SK-MEL-5 (cell line): Measurements from ENCODE around the gene ARID3B. TPM values are rescaled to one million over a fixed set of nuclear protein-coding genes. Genes with fewer than 3 reads are reported as not detected.
A peak's percentile ranks its signal among the peaks of the same experiment; 100 is the strongest.
"Not testable (repeated sequence)": the region's sequence is repeated elsewhere in the genome, so short reads cannot be mapped to it uniquely, and the experiment has no call there.

Source experiments
- DNase-seq: peaks from one replicate; pipeline ENCODE4 v3.0.0-alpha.2; 2016; ENCODE audit warnings: low read depth, low spot score
- in situ Hi-C: cut with HindIII; loops from 2 replicates; pipeline ENCODE4 v1.10.0; 2016; ENCODE audit warnings: low sequenced_read_pairs, high pct_unique_total_duplicates, low pct_unique_long_range_greater_than_20kb
- total RNA-seq: library from RNA; depleted of rRNA; stranded (reverse); fragments of >200 nt; shearing (Covaris generic); gene quantifications from 2 replicates; pipeline ENCODE4 v1.2.3, GENCODE V29; 2014

ARID3B gene
- total RNA-seq, 1 experiment from 2014 or later = 3.7 TPM

DNA sequence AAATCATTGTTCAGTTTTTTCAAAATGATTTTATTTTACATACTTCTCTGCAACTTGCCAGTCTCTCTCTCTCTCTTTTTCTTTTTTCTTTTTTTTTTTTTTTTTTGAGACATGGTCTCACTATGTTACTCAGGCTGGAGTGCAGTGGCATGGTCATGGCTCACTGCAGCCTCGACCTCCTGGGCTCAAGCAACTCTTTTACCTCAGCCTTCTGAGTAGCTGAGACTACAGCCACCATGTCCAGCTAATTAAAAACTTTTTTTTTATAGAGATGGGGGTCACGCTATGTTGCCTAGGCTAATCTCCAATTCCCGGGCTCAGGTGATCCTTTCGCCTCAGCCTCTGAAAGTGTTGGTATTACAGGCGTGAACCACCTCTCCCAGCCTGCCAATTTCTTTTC lies 12.1 kb upstream of the ARID3B start:
- in situ Hi-C loops = no loop called here
- DNase-seq = no peak

DNA sequence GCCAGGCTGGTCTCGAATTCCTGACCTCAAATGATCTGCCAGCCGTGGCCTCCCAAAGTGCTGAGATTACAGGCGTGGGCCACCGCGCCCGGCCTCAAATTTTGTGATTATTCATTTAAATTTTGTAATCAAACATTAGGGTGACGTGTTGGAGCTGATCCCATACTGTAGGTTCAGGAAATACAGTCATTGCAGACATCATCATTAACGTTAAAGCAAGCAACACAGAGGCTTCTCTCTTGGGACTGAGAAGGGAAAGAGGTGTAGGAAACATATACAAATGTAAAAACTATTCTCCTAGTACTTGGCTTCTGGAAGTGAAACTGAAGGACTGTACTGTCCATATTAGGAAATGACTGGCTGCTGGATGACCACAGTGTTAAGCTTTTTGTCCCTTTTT lies 11.1 kb upstream of the ARID3B start:
- DNase-seq = no peak
- in situ Hi-C loops = no loop called here

DNA sequence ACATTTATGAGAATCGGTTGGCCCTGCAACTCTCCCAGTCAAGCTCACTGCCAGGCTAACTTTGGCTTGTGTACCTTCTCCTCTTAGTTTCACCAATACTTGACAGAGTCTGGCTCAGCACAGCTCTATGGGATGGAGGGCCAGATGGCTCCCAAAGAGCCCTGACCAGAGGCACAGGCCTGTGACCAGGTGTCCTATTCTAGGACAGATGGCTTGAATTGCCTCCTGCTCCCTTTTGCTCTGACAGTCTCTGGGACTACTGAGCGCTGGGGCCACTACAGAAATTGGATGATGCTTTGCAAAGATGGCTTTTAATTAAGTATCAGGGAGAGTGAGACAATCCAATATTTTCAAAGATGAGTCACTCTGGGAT lies 10.3 kb upstream of the ARID3B start:
- DNase-seq = no peak
- in situ Hi-C loops = no loop called here

DNA sequence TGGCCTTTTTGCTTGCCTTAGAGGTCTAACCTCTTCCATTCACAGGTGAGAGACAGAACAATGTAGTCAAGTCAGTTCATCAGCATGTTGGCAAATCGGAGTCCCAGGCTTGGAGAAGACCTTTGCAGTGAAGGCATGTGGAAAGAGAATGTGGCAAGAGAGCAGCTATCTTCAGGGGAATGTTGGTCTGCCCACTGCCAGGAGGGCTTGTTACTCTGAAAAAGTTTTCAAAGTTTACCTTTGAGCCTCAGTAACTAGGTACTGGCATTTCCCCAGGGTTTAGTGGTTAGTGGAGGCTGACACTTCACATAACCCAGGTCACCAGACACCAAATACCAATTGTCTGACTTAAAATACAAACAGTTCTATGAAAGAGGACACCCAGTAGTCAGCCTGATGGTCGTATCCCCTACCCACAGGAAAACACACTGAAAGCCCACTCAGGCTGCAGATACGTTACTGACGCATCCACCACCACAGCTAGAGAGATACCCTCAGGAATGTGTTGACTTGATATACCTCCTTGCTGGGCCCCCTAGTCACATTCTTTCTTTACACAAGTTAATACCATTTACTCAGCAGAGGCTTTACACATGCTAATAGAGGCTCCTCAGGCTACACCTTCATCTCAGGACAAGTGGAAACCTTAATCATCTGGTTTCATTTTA lies 9.7 kb upstream of the ARID3B start:
- in situ Hi-C loops = no loop called here
- no peak for DNase-seq

DNA sequence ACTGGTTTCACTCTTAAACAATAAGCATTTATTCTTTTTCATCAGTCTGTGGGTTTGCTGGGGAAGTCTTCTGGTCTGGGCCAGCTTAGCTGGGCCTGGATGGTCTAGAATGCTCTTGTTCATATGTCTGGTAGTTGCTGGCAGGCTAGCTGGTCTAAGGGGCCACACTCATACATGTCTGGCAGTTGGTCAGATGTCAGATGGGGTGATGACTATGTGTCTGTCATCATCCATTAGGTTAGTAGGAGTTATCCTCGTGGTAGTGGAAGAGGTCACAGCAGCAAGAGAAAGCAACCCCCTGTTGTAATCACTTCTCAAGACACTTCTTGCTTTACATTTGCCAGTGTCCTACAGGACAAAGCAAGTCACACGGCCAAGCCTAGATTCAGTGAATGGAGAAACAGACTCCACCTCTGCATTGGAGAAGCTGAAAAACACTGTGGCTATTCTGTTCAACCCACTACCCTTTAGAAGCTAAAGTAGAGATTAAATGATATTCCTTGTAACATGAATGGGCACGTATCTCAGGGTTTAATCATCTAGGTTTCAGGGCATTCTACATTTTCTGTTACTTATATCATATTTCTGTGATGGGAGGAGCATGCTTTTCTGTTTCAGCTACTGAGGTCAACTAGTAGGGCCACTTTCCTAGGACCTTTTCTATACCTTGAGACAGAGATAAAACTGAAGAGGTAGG lies 5.5 kb upstream of the ARID3B start:
- DNase-seq = peak; percentile 90
- in situ Hi-C loops = no loop called here

DNA sequence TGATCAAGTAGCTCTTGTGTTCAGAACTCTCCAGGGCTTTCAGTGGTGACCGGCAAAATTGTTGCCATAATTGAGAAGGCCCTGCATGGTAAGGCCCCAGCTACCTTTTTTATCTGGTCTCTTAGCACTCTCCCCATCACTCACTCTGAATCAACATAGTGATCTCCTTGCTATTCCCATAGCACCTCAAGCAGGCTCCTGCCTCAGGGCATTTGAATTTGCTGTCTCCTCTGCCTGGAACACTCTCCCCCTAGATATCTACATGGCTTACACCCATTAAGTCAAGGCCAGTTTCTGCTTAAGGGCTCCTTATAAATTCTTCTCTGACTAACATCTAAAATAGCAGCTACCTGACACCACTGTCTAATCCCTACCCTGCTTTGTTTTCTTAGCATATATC lies 3.3 kb upstream of the ARID3B start:
- DNase-seq = no peak
- in situ Hi-C loops = no loop called here

DNA sequence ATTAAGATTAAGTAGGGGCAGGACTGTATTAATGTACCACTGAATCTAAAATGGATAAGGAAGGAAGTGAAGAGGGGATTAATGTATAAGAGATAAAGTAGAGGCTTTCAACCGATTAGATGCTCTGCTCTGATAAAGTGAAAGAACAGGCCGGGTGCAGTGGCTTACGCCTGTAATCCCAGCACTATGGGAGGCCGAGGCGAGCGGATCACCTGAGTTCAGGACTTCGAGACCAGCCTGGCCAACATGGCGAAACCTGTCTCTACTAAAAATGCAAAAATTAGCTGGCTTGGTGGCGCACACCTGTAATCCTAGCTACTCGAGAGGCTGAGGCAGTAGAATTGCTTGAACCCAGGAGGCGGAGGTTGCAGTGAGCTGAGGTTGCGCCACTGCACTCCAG lies 1.5 kb upstream of the ARID3B start:
- in situ Hi-C loops, DNase-seq: not testable (repeated sequence)

DNA sequence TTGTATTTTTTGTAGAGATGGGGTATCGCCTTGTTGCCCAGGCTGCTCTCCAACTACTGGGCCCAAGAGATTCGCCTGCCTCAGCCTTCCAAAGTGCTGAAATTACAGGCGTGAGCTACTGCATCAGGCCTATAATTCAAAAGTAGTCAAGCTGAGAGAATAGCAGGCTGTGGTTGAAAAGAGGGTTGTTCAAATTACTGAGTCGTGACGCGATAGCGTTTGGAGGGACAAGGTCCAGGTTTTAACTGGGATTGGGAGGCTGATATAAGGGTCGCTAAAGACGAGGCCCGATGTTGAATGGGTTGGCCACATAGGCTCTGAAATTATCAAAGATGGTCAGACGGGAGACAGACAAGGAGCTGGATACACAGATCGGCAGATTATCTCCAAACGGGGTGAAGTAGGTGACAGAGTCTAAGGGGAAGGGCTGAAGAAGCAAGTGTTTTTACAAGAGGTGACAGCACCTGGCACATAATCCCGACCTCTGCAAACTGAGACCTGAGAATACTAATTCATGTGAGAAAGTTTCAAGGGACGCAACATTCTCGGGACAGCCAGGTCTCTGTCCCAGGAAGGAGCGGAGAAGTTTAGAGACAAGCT lies 759 bp upstream of the ARID3B start:
- no peak for DNase-seq

DNA sequence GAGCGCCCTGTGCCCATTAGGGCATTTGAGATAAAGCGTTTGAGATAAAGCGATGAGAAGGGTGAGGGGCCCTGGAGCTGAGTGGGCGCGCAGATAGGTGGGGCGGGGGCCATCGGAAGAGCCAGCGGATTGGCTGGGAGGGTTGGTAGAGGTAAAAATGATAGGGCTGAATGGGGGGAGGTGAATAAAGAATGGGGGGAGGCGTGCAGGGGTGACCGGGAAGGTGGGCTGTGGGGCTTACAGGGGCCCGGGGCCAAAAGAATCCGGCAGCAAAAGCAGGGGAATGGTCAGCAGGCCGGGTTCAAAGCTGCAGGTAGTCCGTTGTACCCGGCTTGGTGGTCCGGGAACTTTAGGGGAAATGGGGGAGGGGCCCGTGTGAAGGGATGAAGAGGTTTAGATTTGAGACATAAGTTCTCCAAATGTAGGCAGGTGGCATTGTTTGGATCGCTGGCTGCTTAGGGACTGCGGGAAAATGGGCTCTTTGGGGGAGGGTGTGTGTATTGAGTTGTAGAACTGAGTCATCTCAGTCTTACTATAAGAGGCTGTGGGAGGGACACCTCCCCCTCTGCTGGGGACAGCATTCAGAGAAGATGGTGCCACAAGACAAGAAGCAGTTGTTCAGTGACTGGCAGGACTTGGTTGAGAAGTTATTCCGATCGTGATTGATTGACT lies 610 bp downstream of the ARID3B start:
- in situ Hi-C loops = no loop called here

More for the DNA sequence above, 759 bp upstream of the ARID3B start:
- in situ Hi-C loops = no loop called here

DNA sequence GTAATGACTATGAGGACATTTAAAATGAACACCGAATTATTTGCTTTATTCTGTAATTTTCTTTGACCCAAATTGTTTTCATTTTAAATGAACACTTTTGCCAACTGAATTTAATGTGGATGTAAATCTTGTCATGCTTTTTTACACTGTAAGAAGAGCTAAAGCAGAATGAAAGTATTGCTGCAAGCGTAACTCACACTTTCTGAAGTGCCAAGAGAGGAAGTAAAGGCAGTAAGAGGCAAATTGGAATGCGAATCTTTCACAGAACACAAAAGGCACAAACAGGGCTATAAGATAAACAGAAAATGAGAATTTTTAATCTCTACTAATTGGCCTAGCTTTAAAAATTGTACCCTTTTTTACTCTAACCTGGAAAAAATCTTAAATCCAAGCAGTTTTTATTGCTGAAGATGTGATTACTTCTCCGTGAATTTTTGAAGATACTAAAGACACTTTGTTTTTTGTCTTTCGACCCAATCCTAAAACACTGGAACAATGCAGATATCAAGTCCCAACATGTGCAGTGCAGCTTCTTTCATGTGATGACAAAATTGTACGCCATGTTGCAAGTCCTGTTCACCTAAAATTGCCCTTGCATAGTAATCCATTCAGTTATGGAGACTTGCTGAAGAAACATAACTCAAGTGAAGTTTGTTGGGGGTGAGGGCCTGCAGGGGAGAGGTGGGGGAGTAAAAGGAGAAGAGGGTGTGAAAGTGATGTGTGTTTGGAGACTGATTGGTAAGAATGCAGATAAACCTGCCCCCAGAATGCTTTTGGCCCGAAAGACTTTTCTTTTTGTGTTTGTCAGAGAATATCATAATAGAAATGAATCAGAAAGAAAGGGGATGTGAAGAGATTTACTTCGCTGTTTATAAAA lies 1.4 kb downstream of the ARID3B start:
- no peak for DNase-seq
- in situ Hi-C loops = no loop called here

More for the DNA sequence above, 610 bp downstream of the ARID3B start:
- DNase-seq = peak; percentile 39

DNA sequence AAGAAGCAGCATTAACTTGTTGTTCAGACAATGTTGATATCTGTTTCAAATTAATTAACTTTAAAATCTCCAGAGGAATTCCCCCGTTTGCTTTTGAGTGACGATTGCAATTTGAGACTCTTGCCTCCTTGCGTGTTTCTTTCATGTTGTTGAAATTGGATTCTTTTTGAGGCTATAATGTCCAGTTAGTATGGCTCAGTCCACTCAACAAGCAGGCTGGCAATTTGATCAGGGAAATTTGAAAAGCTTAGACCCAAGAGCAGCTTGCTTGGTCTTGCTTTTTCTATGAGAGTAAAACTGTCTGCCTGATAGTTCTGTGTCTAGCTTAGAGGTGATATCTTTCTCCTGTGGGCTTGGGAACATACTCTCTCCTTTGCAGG lies 2.0 kb downstream of the ARID3B start:
- in situ Hi-C loops = no loop called here
- no peak for DNase-seq

DNA sequence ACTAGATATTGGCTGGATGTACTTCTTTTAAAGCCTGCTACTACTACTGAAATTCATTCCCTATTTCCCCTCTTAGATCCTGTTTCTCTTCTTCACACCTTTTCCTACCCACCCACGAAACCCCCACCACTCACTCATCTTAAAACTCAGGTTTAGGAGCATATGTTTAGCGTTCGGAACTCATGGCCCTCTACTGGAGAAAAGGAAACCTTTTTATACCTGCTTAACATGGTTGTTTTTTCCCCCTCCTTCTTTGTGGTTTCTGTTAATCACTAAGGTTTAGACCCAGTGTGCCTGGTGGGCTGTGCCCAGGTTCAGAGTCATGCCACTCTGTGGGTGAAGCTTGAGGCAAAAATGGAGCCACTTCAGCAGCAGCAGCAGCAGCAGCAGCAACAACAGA lies 2.6 kb downstream of the ARID3B start:
- in situ Hi-C loops = no loop called here
- DNase-seq = no peak

DNA sequence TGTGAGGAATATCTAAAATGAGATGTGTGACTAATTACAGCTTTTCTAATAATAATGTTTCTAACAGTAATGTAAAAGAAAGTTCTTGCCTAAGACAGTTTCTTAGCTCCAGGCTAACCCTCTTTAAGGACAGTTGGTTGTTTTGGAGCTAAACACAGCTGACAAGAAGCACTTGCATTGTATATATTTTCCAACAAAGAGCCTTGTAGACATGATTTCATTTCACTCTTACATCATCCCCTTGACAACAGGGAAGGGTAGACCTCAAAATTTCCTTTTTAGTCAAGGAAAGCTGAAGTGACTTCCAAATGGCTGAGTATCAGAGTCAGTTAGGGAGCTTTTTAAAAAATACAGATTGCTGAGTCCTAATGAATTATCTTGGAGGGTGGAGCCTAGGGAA lies 4.1 kb downstream of the ARID3B start:
- in situ Hi-C loops = no loop called here
- no peak for DNase-seq

DNA sequence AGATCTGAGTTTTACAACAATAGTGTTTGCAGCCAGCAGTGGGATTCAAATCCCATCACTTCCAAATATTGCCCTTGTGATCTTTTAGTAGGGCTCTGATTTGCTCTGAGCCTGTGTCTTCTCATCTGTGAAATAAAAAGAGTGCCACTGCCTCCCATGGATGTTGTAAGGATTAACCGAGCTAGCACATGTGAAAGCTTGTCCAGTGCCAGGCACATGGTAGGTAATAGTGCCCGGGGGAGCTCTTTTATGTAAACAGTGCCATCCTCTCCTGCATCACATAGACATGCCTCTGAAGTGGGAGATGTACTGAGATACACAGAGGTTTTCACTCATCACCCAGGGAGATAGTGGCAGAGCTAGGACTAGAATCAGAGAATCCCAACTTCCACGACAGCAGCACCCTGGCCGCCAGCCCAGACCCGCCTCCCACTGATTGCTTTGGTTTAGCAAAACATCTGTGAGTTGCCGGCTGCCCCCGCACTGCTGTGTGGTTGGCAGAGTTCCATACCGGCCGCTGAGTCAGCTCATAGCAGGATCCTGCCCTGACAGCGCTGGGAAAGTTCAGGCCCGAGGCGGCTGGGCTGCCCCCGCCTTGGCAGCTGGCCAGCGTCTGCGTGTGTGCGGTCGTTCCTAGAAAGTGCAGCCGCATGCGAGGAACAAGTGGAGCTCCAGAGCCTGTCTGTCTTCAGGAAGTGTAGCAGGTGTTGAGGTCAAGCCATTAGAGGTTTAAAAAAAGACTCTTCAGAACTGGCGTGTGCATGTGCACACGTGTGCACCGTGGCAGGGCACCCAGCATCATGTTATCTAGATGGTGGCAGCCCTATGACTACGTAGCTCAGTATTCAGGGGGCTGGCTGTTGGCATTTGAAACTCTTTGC lies 5.0 kb downstream of the ARID3B start:
- in situ Hi-C loops = no loop called here
- DNase-seq = peak; percentile 89

DNA sequence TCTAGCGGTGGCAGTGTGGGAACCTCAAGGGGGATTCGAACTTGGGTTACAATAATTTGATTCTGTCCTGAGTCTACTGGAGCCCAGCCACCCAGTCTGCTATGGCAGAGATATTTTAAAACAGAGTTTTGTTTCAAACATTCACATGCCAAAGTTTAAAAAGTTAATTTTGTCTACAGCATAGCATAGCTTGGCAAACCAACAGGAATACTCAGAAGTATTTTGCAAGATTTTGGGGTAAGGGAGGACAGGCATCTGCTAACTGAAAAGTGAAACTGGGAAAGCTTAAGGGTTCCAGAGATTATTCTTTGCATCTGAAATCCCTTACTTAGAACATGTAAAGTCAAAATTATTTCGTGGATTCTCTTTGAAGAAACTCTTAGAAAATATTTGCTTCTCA lies 6.6 kb downstream of the ARID3B start:
- no peak for DNase-seq
- in situ Hi-C loops = no loop called here

DNA sequence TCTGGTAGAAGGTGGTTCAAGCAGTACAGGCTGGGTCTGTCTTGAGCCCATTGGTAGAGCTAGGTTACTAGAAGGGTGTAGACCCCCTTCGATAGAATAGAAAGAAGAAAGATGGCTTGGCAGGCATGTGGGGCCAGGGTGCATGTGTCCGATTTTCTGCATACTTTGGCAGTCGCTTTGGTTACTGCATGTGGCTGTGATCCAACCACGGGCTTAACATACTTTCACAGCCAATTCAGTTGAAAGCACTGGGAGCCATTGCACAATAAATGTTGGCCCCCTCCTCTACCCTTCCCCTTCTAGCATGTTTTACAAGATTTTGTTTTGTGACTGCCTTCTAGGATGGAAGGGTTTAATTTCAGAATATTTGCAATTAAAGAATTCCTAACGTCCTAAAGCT lies 7.2 kb downstream of the ARID3B start:
- DNase-seq = no peak
- in situ Hi-C loops = no loop called here

DNA sequence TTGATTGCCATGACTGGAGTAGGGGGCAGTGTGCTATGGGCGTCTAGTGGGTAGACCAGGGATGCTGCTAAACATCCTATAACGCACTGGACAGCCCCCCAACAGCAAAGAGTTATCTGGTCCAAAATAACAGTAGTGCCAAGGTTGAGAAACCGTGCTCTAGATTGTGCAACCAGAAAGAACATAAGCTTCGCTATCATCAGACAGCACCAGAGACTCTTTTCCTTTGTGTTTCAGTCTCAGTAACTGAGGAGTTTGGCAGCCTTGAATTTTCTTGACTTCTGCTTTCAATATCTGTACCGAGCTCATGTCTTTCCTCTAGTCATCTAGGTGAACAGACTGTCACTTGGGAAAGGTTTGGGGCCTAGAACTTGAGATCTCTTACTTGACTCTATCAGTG lies 8.8 kb downstream of the ARID3B start:
- in situ Hi-C loops = no loop called here
- DNase-seq = no peak
